Renal cortical epithelial cell (primary cell): ENCODE data around the gene MARCHF5. TPM values are rescaled to one million over a fixed set of nuclear protein-coding genes. Genes with fewer than 3 reads are reported as not detected.
"Not testable (repeated sequence)": the region's sequence is repeated elsewhere in the genome, so short reads cannot be mapped to it uniquely, and the experiment has no call there.

Source experiments
- DNase-seq: peaks from one replicate; pipeline ENCODE4 v3.0.0-alpha.2; 2011; ENCODE audit warnings: low read depth
- total RNA-seq: library from RNA; depleted of rRNA; stranded (reverse); fragments of >200 nt; gene quantifications from 2 replicates; pipeline ENCODE4 v1.2.3, GENCODE V29; 2014

MARCHF5 gene
- total RNA-seq, 1 donor from 2014 or later: 53.6 TPM

- DNase-seq: no peak
These were observed 14.4 kb downstream of the MARCHF5 start for GRCh38 chr10:92305133-92306072.

GRCh38 chr10:92309272-92309671 lies 18.3 kb downstream of the MARCHF5 start:
- DNase-seq: no peak

GRCh38 chr10:92313750-92314149 lies 22.8 kb downstream of the MARCHF5 start:
- no peak for DNase-seq

DNA sequence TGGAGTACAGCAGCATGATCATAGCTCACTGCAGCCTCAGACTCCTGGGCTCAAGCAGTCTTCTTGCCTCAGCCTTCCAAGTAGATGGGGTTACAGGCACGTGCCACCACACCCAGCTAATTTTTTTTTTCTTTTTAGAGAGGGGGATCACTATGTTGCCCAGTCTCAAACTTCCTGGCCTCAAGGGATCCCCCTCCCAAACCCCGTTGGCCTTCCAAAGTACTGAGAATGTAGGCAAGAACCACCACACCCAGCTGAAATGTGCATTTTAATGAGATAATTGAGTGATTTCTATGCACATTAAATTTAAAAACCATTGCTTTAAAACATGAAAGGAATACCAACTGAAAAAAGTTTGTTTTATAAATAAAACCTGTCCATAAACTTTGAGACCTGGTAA lies 25.6 kb downstream of the MARCHF5 start:
- no peak for DNase-seq

DNA sequence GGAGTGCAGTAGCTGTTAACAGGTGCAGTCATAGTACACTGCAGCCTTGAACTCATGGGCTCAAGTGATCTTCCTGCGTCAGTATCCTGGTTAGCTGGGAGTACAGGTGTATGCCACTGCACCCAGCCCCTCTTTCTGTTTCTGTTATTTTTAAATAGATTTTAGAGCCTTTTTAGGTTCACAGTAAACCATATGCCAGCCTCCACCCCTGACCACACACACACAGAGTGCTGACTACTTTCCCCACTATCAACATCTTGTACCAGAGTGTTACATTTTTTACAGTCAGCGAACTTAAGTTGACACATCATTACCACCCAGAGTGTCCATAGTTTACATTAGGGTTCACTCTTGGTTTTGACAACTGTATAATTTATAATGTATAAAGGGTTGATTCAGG lies 32.1 kb downstream of the MARCHF5 start:
- no peak for DNase-seq

- DNase-seq: no peak
These were observed 36.8 kb downstream of the MARCHF5 start for GRCh38 chr10:92327445-92328433.

GRCh38 chr10:92328993-92329392 lies 38.0 kb downstream of the MARCHF5 start:
- peak; percentile 57 for DNase-seq

DNA sequence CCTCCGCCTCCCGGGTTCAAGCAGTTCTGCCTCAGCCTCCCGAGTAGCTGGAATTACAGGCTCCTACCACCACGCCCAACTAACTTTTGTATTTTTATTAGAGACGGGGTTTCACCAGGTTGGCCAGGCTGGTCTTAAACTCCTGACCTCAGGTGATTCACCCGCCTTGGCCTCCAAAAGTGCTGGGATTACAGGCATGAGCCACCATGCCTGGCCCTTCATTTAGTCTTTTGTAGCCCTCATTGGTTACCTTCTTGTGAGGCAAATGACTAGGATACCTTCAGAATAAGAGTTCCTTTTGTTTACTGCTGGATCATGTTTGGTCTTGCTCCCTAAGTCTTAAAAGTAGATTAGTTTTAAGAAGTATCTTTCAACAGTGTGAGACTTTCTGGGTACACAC lies 39.0 kb downstream of the MARCHF5 start:
- DNase-seq: peak; percentile 65

- no peak for DNase-seq
These were observed 51.8 kb downstream of the MARCHF5 start for GRCh38 chr10:92342796-92343195.

DNA sequence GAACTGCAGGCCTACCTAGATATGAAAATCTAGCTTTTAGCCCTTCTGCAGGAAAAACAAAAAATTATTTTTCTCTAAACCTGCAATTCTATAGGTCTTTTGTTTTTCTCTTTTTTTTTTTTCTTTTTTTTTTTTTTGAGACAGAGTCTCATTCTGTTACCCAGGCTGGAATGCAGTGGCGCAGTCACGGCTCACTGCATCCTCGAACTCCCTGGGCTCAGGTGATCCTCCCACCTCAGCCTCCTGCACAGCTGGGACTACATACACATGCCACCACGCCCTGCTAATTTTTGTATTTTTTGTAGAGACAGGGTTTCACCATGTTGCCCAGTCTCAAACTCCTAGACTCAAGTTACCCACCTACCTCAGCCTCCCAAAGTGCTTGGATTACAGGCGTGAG lies 54.6 kb downstream of the MARCHF5 start:
- DNase-seq: not testable (repeated sequence)

GRCh38 chr10:92347035-92347676 lies 56.2 kb downstream of the MARCHF5 start:
- DNase-seq: not testable (repeated sequence)

- DNase-seq: no peak
These were observed 59.4 kb downstream of the MARCHF5 start for GRCh38 chr10:92350411-92350810.

GRCh38 chr10:92354587-92354986 lies 63.6 kb downstream of the MARCHF5 start:
- DNase-seq: no peak

- DNase-seq: peak; percentile 85
These were observed 65.1 kb downstream of the MARCHF5 start for GRCh38 chr10:92356041-92356440.

DNA sequence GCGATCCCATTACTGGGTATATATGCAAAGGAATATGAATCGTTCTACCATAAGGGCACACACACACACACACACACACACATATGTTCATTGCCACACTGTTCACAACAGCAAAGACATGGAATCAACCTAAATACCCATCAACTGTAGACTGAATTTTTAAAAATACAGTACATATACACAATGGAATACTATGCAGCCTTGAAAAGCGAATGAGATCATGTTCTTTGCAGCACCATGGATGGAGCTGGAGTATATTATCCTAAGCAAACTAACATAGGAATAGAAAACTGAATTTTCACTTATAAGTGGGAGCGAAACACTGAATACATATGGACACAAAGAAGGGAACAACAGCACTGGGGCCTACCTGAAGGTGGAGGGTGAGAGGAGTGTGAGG lies 72.5 kb downstream of the MARCHF5 start:
- no peak for DNase-seq

- DNase-seq: no peak
These were observed 75.5 kb downstream of the MARCHF5 start for GRCh38 chr10:92366412-92367021.

- no peak for DNase-seq
These were observed 87.0 kb downstream of the MARCHF5 start for GRCh38 chr10:92377962-92378361.

- no peak for DNase-seq
These were observed 90.6 kb downstream of the MARCHF5 start for GRCh38 chr10:92381543-92381954.

DNA sequence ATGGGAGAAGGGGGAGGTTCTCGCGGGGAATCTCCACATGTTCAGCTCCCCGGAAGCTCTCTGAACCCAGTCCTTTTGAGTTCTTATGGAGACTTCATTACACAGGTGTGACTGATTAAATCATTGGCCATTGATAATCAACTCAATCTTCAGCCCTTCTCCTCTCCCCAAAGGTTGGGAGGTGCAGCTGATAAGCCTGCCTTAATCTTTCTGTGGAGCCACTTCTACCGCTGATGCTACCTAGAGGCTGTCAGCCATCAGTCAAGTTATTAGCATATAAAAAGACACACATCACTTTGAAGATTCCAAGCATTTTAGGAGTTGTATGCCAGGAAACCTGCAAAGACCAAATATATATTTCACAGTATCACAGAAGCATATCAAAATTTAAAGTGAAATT lies 91.7 kb downstream of the MARCHF5 start:
- DNase-seq: no peak

GRCh38 chr10:92384741-92385140 lies 93.8 kb downstream of the MARCHF5 start:
- DNase-seq: no peak

DNA sequence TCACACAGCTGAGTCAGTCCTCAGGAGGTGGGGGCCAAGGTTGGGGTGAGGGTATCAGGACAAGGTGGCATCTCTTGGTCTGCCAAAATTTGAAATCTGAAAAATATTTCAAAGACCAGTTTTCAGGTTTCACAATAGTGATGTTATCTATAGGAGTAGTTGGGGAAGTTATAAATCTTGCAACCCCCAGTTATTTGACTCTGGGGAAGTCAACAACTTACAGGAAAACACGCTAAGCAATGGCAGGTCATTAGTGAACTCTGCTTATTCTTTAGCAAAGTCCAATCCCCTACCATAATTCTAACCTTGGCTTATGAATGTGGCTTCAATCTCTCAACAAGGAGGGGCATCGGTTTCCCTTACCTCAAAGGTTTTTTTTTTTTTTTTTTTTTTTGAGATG lies 94.9 kb downstream of the MARCHF5 start:
- no peak for DNase-seq
